ENCODE measurements around the gene CDKN2B-AS1.
"Not testable (repeated sequence)": the region's sequence is repeated elsewhere in the genome, so short reads cannot be mapped to it uniquely, and the experiment has no call there.

The CDKN2B-AS1 gene

DNA sequence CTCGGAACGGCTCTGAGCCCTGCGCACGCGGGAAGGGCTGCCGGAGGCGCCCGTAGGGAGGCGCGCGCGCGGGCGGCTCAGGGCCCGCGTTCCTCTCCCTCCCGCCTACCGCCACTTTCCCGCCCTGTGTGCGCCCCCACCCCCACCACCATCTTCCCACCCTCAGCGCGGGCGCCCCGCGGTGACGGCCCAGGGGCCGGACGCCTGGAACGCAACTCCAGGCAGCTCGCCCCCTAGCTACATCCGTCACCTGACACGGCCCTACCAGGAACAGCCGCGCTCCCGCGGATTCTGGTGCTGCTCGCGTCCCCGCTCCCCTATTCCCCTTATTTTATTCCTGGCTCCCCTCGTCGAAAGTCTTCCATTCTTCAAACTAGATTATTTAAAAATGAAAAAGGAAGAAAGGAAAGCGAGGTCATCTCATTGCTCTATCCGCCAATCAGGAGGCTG is at the start of gene CDKN2B-AS1:
CDKN2B-AS1 (plus strand) TSS at position 236 of the 450 bp plus-strand sequence.
- peak; percentile 95 for DNase-seq

DNA sequence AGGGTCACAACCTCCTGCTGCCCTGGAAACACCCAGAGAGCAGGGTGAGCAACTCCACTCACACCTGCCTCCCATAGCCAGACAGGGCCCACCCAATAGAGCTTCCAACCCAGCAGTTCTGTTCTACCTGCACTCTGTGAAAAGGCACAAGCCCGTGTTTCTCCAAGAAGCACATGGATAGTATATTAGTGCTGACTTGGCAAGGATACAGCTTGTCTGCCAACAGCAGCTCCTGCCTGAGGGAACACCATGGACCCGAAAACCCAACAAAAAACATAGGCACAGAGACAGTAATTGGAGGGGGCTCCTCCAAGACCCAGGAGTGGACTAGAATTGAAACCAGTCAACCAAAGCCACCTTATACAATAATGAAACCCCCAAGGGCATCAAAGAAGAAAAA is 49.0 kb upstream of the CDKN2B-AS1 start:
- no peak for DNase-seq

DNA sequence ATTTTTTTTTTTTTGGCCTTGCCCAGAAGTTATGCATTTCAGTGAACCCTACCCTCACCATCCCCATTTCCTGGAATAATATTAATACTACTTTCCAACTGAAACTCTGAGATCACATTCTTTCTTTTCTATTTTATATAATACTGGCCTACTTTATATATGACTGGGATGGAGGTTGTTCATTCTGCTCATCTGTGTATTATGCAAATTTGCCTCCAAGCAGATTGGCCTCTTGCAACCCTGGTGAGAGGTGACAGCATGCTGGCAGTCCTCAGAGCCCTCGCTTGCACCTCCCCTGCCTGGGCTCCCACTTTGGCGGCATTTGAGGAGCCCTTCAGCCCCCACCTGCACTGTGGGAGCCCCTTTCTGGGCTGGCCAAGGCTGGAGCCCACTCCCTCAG is 35.8 kb upstream of the CDKN2B-AS1 start:
- DNase-seq: no peak

DNA sequence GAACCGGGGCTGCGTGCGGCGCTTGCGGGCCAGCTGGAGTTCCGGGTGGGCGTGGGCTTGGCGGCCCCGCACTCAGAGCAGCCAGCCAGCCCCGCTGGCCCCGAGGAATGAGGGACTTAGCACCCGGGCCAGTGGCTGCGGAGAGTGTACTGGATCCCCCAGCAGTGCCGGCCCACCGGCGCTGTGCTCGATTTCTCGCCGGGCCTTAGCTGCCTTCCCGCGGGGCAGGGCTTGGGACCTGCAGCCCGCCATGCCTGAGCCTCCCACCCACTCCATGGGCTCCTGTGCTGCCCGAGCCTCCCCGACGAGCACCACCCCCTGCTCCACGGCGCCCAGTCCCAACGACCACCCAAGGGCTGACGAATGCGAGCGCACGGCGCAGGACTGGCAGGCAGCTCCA is 35.3 kb upstream of the CDKN2B-AS1 start:
- DNase-seq: not testable (repeated sequence)

DNA sequence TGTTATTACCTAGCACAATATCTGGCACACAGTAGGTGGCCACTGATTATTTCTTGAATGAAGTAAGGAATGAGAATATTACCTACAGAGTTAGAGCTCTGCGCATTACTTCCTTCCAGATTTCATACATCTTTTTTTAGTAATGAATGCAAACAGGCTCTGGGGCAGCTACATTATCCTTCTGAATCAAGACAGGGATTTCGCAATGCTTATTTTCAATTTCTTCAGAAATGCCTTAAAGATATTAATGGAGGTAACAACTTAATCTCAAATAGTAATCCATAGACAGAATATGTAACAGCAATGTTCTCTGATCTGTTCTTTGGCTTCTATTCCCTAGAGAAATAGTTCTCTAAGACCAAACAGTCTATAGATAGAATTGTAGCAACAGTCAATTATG is 33.0 kb upstream of the CDKN2B-AS1 start:
- DNase-seq: no peak

DNA sequence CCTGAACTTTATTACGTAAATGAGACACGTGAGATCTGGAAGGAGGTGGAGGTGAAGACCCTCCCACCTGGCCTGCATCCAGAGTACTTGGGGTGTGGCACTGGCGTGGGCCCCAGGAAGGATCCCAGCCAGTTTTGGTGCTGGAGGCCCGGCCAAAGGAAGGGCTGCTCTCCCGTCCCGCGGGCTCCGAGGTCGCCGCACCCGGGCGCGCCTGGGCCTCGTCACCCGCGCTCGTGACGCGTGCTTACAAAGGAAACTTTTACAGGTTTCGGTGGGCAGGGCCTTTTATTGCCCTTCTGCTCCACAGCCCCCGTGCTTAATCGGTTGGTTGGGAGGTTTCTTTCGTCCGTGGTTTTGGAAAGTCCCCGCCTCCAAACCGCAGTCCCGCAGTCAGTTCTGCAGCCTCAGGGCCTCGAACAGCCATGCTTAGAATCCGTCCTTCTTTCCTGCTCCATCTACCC is 29.6 kb upstream of the CDKN2B-AS1 start:
- no peak for DNase-seq

DNA sequence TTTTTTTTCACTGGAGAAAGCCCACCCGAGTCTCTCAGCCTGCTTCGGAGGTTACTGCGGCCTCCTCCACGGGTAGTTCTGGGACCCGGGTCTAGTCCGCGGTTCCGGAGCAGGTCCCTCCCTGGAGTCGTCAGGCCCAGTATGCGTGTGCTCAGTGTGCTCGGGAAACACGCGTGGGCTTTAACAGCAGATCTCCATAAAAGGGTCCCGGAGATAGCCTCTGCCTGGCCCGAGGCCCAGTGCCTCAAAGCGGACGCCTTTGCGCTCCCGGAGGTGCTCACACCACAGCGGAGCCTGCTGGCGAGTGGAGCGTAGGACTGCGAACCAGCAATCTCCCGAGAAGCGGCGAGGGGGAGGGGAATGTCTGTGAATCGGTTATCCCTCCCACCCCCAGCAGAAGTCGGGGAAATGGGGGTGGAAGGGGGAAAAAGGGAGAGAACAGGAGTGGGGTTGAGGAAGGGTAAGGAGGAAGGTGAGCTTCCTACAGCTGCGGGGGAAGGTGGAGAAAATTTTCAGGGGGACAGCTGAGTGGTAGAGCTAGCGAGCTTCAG is 29.1 kb upstream of the CDKN2B-AS1 start:
- no peak for DNase-seq

DNA sequence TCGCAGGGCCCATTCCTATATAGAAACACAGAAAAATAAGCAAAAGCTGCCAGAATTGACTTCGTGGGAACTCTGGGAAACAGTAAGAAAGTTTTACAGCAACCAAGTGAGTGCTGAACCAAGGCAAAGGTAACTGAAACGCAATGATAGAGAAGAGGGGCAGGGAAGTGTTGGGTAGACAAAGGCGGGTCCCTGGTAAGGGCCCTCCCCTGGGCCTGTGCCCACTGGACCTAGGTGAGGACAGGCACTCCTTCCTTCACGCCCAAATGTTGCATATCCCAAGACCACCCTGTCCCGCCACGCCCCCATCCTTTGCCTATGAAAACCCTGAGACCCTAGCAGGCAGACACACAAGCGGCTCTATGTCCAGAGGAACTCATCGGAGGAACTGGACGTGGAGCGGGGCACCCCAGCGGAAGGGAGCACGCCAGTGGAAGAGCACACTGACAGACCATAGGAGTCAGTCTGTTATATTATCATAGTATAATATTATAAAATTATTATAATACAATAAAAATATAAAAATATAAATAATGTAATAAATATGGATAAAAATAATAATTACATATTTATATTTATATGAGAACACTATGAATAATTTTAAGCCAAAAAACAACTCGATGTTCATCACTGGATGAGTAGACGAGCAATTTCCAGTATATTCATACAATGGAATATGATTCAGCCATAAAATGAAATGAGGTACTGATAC is 28.3 kb upstream of the CDKN2B-AS1 start:
- DNase-seq: no peak

DNA sequence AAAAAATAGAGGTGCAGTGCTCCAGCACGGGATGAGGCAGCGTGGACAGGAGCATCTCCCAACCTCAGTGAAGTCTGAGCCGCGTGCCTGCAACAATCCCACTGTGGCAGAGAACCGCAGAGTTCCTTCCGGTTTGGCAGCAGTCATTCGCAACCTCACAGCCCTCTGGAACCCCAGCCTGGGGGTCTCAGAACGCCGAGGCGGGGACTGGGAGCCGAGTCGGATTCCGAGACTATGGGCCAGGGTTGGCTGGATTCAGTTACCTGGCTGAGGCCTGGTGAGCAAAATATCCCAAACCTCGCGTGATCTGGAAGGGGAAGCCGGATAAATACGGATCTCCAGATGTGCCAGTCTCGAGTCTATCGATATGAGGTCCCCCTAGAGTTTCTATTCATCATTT is 27.4 kb upstream of the CDKN2B-AS1 start:
- no peak for DNase-seq

DNA sequence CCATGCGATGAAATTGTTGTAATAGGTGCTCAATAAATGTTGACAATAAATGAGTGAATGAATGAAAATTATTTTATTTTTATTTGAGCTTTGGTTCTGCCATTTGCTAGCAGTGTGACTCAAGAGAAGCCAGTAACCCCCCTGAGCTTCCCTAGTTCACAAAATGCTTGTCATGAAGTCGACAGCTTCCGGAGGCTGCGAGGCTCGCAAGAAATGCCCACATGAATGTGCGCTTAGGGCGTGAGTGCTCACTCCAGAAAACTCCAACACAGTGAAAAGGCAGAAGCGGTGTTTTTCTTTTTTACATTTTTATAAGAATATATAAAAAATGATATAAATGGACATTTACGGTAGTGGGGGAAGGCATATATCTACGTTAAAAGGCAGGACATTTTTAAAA is 26.9 kb upstream of the CDKN2B-AS1 start:
- DNase-seq: no peak

DNA sequence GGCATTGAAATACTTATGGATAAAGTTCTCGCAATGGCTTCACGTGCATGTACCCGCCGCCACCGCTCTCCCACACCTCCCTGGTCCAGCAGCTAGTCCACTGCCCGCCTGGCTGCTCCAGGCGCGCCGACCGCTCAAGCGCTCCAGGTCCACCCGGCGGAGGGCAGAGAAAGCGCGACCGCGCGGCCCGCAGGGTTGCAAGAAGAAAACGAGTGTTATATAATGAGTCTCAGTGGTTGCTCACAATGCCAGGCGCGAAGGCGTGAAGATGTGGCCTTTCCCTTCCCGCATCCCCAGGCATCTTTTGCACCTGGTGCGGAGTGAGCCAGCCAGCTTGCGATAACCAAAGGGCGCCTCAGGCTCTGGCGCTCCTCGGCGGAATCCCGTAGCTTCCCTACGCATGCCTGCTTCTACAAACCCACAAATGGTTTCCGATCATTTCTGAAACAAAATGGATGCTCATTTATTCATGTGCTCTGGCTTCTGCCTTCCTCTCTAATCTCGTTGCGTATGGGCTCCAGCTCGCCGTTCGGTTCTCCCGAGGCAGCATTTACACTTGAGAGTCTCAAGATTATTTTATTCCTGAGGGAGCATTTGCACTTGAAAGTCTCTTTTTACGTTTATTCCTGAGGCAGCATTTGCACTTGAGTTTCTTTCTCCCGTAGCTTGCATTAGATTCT is 26.1 kb upstream of the CDKN2B-AS1 start:
- DNase-seq: no peak

DNA sequence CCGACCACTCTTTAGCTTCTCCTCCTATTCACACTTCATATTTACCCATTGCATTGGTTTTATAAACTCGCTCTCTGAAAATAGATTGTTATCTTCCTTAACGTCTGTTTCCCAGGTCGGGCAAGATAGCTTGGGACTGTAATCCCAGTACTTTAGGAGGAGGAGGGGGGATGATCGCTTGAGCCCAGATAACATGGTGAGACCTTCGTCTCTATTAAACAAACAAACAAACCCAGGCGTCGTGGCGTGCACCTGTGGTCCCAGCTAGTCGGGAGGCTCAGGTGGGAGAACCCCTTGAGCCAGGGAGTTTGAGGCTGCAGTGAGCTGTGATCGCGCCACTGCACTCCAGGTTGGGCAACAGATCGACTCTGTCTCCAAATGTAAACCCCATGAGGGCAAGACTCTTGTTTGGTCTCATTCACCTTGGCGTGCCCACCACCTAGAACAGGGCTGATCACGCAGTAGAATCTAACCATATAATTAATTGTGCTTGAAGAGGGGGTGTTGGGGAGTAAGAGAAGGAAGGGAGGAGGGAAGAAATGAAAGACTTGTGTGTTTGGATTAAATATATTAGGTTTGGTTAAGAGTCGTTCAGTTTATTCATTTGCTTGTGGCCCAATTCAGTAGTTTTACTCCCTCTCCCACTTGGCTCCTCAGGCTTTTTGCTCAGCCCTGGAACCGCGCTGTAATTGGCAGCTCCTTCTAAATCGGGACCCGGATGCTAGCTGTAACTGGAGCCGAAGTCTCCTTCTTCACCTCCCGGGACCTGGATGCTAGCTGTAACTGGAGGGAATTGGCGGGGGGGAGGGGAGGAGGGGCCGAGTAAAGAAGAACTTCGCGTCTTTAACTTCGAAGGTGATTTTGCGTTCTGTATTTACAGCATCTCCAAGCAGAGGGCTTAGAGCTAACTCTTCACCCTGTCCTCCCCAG is 25.3 kb upstream of the CDKN2B-AS1 start:
- DNase-seq: no peak

DNA sequence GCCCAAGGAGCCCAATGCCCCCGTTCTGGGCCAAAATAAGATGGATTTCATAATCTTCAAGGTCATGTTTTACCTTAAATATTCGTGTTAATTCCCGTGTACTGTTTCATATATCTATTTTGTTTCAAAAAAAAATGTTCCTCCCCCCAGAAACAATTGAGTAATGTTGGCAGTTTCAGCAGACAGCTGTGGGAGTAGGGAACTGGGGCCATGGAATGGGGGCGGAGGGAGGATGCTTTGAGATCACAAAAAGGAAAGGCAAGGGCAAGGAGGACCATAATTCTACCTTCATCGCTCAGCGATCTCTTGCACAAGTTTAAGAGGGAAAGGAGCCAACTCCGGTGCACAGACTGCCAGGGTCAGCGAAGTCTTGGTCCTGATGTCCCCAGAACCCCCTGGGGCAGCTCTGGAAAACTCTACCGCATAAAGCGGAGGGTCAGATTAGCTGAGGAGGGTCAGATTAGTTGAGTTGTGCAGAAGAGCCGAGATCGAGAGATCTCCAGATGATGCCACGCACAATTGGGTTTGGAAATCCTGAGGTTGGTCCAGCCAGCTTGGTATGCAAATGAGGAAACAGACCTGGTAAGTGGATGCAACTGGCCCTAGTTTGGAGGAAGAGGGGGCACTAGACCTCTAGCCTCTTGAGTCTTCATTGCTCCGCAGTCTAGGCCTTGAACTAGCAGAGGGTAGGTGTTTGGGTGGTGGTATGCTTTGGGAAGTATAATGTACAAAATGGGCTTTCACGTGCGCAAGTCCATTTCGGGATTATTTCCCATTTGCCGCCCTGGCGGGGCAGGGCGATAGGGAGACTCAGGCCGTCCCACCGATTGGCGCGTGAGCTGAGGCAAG is 24.4 kb upstream of the CDKN2B-AS1 start:
- DNase-seq: no peak

DNA sequence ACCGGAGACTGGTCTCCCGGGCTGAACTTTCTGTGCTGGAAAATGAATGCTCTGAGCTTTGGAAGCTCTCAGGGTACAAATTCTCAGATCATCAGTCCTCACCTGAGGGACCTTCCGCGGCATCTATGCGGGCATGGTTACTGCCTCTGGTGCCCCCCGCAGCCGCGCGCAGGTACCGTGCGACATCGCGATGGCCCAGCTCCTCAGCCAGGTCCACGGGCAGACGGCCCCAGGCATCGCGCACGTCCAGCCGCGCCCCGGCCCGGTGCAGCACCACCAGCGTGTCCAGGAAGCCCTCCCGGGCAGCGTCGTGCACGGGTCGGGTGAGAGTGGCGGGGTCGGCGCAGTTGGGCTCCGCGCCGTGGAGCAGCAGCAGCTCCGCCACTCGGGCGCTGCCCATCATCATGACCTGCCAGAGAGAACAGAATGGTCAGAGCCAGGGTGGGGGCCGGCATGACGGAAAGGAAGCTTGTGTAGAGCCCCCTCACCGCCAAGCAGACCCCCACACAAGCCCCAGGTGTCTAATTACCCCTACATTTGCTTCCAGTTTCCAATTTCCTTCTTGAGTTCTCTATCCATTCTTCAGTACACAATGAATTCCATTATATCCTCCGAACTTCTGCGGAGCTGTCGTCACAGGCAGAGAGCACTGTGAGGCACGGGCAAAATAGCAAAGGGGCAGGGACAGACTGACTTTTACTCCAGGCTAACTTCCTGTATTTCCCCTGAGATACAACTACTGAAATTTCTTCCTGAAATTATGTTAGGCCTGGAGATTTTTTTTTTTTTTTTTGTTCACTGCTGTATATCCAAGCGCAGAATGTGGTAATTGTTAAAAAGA is 23.6 kb upstream of the CDKN2B-AS1 start:
- DNase-seq: no peak

DNA sequence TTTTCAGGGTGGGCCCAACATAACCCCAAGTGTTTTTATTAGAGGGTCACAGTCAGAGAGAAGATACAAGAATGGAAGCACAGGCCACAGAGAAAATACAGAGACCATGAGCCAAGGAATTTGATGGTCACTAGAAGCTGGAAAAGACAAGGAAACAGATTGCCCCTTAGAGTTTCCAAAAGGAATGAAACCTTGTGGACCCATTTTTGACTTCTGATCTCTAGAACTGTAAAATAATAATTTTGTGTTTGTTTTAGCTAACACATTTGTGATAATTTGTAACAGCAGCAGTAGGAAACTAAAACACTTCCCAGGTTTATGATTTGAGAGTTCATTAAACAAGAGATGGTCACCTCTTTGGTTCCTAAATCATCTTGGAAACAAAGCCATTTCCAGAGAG is 22.2 kb upstream of the CDKN2B-AS1 start:
- no peak for DNase-seq

DNA sequence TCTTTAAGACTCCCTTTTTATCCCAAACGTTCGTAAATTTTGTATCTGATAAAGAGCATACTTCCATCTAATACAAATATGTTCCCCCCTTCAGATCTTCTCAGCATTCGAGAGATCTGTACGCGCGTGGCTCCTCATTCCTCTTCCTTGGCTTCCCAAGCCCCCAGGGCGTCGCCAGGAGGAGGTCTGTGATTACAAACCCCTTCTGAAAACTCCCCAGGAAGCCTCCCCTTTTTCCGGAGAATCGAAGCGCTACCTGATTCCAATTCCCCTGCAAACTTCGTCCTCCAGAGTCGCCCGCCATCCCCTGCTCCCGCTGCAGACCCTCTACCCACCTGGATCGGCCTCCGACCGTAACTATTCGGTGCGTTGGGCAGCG is 20.3 kb upstream of the CDKN2B-AS1 start:
- peak; percentile 52 for DNase-seq

DNA sequence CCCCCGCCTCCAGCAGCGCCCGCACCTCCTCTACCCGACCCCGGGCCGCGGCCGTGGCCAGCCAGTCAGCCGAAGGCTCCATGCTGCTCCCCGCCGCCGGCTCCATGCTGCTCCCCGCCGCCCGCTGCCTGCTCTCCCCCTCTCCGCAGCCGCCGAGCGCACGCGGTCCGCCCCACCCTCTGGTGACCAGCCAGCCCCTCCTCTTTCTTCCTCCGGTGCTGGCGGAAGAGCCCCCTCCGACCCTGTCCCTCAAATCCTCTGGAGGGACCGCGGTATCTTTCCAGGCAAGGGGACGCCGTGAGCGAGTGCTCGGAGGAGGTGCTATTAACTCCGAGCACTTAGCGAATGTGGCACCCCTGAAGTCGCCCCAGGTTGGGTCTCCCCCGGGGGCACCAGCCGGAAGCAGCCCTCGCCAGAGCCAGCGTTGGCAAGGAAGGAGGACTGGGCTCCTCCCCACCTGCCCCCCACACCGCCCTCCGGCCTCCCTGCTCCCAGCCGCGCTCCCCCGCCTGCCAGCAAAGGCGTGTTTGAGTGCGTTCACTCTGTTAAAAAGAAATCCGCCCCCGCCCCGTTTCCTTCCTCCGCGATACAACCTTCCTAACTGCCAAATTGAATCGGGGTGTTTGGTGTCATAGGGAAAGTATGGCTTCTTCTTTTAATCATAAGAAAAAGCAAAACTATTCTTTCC is 19.7 kb upstream of the CDKN2B-AS1 start:
- DNase-seq: peak; percentile 94

DNA sequence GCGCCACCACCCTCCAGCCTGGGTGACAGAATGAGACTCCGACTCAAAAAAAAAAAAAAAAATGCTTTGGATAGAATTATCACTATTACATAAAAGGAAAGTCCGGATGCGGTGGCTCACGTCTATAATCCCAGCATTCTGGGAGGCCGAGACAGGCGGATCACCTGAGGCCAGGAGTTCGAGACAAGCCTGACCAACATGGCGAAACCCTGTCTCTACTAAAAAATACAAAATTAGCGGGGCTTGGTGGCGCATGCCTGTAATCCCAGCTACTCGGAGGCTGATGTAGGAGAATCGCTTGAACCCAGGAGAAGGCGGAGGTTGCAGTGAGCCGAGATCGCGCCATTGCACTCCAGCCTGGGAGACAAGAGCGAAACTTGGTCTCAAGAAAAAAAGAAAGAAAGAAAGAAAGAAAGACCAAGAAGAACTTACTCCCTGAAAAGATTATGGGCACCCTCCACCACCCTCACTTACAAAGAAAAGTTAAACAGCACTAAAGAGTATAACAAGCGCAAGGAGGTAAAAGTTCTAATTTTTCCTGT is 18.2 kb upstream of the CDKN2B-AS1 start:
- DNase-seq: no peak

DNA sequence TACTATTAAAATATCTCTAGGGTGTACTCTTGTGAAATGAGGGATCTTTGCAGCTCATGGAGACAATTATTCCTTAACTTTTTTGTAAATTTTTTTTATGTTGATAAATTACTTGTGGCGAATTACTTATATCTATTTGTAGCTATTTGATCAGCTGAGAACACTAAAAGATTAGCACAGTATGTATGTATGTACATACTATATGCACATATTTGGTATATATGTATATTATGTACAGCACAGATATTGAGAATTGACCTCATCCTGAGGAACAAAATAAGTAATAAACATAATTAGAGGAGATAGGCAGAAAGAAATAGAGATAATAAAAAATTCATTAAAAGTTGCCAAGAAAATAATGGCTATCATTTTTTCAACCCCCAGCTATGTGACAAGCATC is 12.2 kb upstream of the CDKN2B-AS1 start:
- no peak for DNase-seq

DNA sequence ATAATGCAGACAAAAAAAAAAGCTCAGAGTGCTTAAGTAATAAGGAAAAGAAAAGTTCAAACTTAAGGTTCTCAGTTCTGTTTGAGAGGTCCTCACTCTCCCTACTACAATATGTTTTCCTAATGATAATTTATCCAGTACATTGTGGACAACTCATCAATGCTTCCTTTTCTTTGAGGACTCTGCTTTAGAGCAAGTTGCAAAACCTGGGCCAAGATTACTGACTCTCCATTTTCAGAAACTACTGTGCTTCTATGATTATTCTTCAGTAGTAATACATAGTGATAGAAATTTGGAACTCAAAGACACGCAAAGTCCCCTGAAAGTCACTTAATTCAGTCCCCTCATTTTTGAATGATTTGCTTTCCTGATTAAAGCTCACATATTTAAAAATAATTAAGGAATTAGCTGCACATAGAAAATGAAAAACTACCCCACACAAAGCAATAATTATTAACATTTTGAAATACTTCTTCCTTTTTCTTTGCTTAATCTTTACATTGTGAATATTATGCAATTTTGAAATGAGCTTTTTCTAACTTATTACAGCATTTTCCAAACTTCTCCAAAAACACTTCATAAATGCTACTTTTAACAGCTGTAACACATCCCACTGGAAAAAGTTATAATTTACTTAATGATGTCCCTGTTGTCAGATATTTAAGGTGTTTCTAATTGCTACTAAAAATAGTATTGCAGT is 11.6 kb upstream of the CDKN2B-AS1 start:
- no peak for DNase-seq

Data from NCI-H1092 (cell line).